ENCODE results near the gene RAB20. TPM values are rescaled to one million over a fixed set of nuclear protein-coding genes. Genes with fewer than 3 reads are reported as not detected.
A peak's percentile ranks its signal among the peaks of the same experiment; 100 is the strongest.
"Not testable (repeated sequence)": the region's sequence is repeated elsewhere in the genome, so short reads cannot be mapped to it uniquely, and the experiment has no call there.

RAB20 gene
- 10 to 100 TPM; 12.7 to 24.3 TPM for total RNA-seq
- long read RNA-seq, transcript RAB20-201 (2 exons, 1,518 nt): major isoform, 48 of 51 reads
- long read RNA-seq, partial matches to known transcripts: 1 of 51 reads
- long read RNA-seq, other reads (novel, unspliced or antisense): 2 of 51 reads

- DNase-seq (peak; percentile 89), ATAC-seq (peak; percentile 92 to 93)
- intact Hi-C loops (cut with DNase I): loop anchor here (5.0 to 10.0 kb wide), 2 partner anchors 39 to 97 kb away; no protein-coding TSS in a partner anchor
These were observed at the start of gene RAB20 for GRCh38 chr13:110561344-110562035. RAB20 (minus strand) TSS chr13:110561722; CDS start chr13:110561519, 203 bp downstream.

GRCh38 chr13:110610955-110611595 lies 49.6 kb upstream of the RAB20 start:
- intact Hi-C loops (cut with DNase I): loop anchor here in 1 of 2 donors (10.0 kb wide), 1 partner anchor 94 kb away; the partner anchor contains the start of gene CARS2
- ATAC-seq (no peak), DNase-seq (no peak)

GRCh38 chr13:110607675-110608224 lies 46.2 kb upstream of the RAB20 start:
- no peak for DNase-seq
- no peak for ATAC-seq
- intact Hi-C loops (cut with DNase I): no loop called here

- DNase-seq; intact Hi-C loops (cut with DNase I); ATAC-seq: not testable (repeated sequence)
These were observed 44.8 kb upstream of the RAB20 start for GRCh38 chr13:110606281-110606680.

GRCh38 chr13:110605132-110605531 lies 43.6 kb upstream of the RAB20 start:
- no peak for DNase-seq
- intact Hi-C loops (cut with DNase I): no loop called here
- no peak for ATAC-seq

- intact Hi-C loops (cut with DNase I): no loop called here
- ATAC-seq (no peak), DNase-seq (no peak)
These were observed 39.5 kb upstream of the RAB20 start for GRCh38 chr13:110600980-110601379.

GRCh38 chr13:110600261-110600819 lies 38.8 kb upstream of the RAB20 start:
- intact Hi-C loops (cut with DNase I): no loop called here
- DNase-seq (no peak), ATAC-seq (no peak)

GRCh38 chr13:110597041-110597689 lies 35.6 kb upstream of the RAB20 start:
- intact Hi-C loops (cut with DNase I): loop anchor here (5.0 to 10.0 kb wide), 2 partner anchors 220 to 448 kb away; no protein-coding TSS in a partner anchor

GRCh38 chr13:110593430-110594130 lies 32.1 kb upstream of the RAB20 start:
- ATAC-seq: peak; percentile 78 to 89
- intact Hi-C loops (cut with DNase I): loop anchor here in 1 of 2 donors (5.0 to 10.0 kb wide), 2 partner anchors 224 to 451 kb away; no protein-coding TSS in a partner anchor
- DNase-seq: no peak

More at GRCh38 chr13:110597041-110597689, 35.6 kb upstream of the RAB20 start:
- ATAC-seq (no peak), DNase-seq (no peak)

GRCh38 chr13:110592665-110593064 lies 31.1 kb upstream of the RAB20 start:
- DNase-seq: no peak
- intact Hi-C loops (cut with DNase I): loop anchor here in 1 of 2 donors (5.0 to 10.0 kb wide), 2 partner anchors 225 to 452 kb away; no protein-coding TSS in a partner anchor
- ATAC-seq: no peak

- no peak for ATAC-seq
- intact Hi-C loops (cut with DNase I): loop anchor here in 1 of 2 donors (5.0 to 10.0 kb wide), 2 partner anchors 227 to 454 kb away; no protein-coding TSS in a partner anchor
- no peak for DNase-seq
These were observed 29.1 kb upstream of the RAB20 start for GRCh38 chr13:110590577-110590976.

- ATAC-seq (no peak), DNase-seq (no peak)
- intact Hi-C loops (cut with DNase I): loop anchor here in 1 of 2 donors (5.0 to 10.0 kb wide), 2 partner anchors 227 to 455 kb away; no protein-coding TSS in a partner anchor
These were observed 28.4 kb upstream of the RAB20 start for GRCh38 chr13:110589793-110590390.

GRCh38 chr13:110583178-110583865 lies 21.8 kb upstream of the RAB20 start:
- intact Hi-C loops (cut with DNase I): no loop called here
- DNase-seq (no peak), ATAC-seq (peak in 1 of 2 donors; percentile 92)

GRCh38 chr13:110582421-110582954 lies 21.0 kb upstream of the RAB20 start:
- ATAC-seq: no peak

GRCh38 chr13:110581506-110582185 lies 20.1 kb upstream of the RAB20 start:
- DNase-seq (no peak), ATAC-seq (no peak)
- intact Hi-C loops (cut with DNase I): no loop called here

More at GRCh38 chr13:110582421-110582954, 21.0 kb upstream of the RAB20 start:
- no peak for DNase-seq
- intact Hi-C loops (cut with DNase I): no loop called here

GRCh38 chr13:110580800-110581199 lies 19.3 kb upstream of the RAB20 start:
- DNase-seq (no peak), ATAC-seq (no peak)
- intact Hi-C loops (cut with DNase I): no loop called here
